Stimulated activated CD4-positive, alpha-beta T cell treated with anti-CD3 and anti-CD28 coated beads, Interleukin-2, amount 100 ng/mL, for 4 hours (primary cell): ENCODE results near the gene SFXN3.

ENCODE experiments used
- DNase-seq: peaks from one replicate; pipeline ENCODE4 v3.0.0-alpha.2; 2020; ENCODE audit warnings: low read depth

SFXN3 gene

DNA sequence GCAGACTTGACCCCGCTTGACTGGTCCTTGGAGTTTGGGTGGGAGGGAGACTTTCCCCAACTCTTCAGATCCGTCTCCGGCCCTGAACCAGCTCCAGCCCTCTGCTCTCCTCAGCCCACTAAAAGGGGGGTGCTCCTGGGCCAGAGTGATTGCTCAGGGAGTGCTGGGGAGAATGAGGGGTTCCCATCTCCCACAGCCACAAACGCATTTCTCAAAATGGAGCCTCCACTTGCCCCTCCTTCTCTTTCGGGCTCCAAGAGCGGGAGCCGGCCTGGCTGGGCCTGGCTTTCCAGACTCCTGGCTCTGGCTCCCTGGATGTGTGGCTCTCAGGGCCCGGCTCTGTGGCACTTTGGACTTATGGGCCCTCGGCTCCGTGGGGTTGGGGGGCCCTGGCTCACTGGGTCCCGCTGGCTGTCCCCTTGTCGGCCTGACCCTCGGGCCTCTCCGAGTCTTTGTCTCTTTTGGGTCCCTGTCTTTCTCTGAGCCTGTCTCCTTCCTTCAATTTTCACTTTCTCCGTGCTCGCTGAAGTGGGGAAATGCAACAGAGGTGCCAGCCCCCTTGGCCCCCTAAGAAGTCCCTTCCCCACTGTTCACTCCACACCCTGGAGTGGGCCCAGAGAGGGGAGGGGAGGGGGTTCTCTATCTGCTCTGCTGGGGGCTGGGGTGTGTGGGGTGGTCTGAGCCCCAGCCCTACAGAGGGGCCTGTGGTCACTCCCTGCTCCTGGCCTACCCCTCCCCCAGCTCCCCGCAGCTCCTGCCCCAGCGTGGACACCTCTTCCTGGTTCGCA, 30.7 kb upstream of the SFXN3 start:
- DNase-seq, result no peak

GRCh38 chr10:101000915-101001658, 29.9 kb upstream of the SFXN3 start:
- no peak for DNase-seq

DNA sequence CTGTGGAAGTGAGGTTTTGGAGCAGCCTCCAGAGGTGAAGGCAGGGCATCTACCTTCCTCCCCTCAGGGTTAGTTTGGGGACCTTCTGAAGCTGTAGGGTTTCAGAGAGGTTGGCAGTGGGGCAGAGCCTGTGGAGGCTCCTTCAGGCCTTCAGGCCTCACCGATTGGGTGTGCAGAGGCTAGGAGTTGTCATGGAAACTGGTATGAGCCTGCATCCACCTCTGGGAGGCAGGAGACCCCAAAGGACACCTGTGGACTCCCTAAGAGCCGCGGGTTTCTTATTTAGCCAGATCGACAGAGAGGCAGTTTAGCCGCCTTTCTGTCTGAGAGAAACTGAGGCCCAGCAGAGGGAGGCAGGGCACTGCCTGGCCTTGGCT, 29.4 kb upstream of the SFXN3 start:
- DNase-seq, result no peak

DNA sequence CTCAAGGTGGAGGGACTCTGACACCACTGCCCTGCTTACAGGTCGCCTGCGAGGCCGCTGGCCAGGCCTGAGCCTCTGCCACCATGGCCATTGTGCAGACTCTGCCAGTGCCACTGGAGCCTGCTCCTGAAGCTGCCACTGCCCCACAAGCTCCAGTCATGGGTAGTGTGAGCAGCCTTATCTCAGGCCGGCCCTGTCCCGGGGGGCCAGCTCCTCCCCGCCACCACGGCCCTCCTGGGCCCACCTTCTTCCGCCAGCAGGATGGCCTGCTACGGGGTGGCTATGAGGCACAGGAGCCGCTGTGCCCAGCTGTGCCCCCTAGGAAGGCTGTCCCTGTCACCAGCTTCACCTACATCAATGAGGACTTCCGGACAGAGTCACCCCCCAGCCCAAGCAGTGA, 28.6 kb upstream of the SFXN3 start:
- DNase-seq, result no peak

- DNase-seq, result no peak
These were observed 27.3 kb upstream of the SFXN3 start for GRCh38 chr10:101003639-101004206.

- no peak for DNase-seq
These were observed 25.7 kb upstream of the SFXN3 start for GRCh38 chr10:101005361-101005760.

DNA sequence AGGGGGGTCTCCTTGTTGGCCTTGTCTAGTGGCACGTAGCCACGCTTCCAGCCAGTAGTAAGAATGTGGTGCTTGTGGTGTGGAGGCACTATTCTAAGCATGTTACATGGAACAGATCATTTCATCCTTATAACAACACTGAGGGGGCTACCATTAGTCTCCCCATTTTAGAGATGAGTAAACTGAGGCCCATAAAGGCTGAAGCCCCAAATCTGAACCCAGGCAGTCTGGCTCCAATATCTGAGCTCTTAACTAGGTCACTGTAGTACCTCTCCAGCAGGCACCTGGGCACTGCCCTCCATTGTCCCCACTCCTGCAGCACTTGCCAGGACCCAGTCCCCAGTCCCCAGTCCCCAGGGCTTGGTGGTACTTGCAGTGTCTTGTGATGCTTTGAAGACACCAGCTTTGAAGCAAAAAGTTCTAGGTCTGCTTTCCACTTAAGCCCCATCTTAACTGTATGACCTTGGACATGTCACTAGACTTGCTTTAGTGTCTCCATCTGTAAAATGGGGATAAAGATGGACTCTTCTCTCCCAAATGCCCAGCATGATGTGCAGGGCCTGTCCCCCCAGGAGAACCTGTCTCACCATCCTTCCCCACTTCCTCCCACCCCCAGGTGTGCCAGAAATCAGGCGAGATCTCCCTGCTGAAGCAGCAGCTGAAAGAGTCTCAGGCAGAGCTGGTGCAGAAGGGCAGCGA, 25.0 kb upstream of the SFXN3 start:
- DNase-seq, result no peak

GRCh38 chr10:101006593-101007098, 24.4 kb upstream of the SFXN3 start:
- DNase-seq, result no peak

- no peak for DNase-seq
These were observed 23.8 kb upstream of the SFXN3 start for GRCh38 chr10:101007099-101007711.

DNA sequence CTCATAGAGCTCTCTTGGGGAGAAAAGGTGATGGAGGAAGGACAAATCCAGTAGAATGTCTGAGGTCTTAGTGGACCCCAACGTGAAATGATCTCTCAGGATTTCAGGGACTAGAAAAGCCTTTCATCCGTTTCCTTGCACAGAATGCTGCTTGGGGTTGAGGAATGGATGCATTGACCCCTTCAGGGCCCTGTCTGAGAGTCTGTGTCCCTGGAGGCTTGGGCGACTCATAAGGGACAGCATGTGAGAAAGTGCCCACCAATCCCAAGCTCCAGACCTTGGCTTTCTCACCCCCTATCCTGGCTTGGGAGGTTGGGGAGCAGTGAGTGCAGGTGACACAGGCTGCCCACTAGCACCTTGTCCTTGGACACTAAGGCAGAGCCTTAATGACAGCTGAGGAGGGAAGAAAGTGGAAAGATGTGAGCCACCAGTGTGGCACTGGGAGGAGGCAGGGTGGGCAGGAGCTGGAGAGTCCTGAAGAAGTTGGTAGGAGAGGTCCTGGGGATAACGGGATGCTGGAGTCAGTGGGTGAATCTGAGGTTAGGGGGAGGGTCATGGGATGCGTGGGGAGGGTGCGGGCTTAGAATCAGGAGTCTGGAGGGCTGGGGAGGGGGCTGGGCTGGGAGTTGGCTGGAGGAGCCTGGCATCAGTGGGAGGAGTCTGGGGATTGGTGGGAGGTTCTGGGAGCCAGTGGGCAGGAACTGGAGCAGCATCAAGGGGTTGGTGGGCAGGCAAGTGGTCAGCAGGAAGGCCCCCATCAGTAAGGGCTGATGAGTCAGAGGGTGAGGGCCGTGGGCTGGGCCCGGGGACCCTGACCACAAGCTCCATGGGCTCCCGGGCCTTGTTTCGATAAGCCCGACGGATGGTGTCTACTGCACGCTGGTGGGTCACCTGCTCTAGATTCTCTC, 22.9 kb upstream of the SFXN3 start:
- no peak for DNase-seq

GRCh38 chr10:101008823-101009423, 22.1 kb upstream of the SFXN3 start:
- no peak for DNase-seq

DNA sequence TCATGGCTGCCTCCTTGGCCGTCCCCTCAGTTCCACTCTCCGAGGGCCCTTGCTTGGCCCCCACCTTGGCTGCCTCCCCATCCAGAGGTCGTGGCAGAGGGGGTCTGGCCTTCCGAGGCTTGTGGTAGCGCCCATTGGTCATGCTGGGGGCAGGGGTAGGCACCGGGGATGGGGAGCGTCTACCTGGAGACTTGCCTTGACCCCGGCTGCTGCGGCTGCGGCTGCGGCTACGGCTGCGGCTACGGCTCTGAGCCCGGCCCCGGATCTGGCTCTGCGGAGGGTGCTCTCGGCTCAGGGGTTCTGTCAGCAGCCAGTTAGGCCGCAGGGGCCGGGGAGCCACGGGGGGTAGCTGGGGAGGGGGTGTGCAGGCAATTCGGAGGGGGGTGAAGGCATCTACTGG, 20.7 kb upstream of the SFXN3 start:
- no peak for DNase-seq

DNA sequence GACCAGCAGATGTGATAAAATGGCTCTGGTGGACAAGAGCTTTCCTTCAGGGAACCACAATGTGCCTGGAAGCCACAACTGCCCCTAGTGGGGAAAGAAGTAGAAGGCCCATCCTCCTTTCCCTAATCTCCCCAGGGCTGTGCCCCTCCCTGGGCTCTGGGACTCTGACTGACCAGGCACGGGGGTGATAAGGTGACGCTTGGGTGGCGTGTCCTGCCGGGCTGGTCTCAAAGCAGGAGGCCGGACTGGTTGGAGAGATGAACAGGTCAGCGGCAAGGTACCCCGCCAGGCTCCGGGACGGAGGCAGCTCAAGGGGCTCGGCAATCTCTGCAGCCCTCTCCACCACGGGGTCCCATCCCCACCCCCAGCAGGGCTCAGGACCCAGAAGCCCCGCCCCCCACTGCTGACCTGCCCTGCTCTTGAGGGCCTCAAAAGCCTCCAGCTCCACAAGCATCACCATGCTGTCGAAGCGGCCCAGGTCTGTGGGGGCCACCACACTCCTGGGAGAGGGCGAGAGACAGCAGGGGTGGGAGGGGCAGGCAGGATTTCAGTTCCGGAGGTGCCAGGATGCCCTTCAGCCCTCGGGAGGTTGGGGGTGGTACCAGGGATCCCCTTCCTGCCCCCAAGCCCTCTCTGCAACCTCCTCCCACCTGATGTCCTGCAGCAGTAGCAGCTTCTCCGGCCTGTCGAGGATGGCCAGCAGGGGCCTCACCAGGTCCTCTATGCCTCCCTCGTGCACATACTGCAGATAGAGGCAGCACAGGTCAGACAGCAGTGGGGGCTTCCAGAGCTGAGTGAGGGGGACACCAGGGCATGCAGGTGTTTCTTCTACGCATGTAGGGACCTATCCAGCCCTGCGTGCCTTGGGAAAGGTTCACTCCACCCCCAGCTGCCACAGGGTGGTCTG, 19.3 kb upstream of the SFXN3 start:
- DNase-seq, result no peak

DNA sequence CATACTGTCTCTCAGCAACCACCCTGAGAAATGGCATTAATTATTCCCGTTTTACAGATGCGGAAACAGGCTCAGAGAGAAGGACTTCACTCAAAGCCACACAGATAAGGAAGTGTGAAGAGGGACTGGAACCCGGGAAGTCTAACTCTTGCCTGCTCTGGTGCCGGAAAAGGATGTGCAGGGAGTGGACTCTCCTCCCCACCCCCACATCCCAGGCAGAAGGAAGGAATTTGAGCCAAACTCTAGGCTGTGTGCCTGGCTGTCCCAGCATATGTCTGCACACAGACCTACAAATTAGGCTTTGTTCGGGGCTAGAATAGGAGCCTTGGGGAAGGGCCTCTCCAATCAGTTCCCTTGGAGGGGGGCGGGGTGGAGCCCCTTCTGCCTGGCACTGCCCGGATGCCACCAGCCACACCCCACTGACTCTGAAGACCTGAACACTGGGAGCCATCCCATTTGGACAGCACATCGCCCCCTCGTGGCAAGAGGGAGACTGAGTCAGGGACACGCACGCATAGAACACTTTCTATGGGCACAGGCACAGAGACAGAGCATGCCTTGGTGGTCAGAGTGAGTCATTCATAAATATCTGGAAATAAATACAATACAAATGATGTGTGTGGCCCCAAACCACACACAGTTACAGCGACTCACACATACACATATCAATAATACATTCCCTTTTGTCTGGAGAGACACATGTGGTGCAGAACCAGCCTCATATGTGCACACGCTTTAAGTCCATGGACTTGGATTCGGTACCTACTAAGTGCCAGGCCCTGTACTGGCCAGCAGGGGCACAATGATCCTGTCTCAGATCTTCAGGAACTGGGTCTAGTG, 18.3 kb upstream of the SFXN3 start:
- DNase-seq, result peak; percentile 59

DNA sequence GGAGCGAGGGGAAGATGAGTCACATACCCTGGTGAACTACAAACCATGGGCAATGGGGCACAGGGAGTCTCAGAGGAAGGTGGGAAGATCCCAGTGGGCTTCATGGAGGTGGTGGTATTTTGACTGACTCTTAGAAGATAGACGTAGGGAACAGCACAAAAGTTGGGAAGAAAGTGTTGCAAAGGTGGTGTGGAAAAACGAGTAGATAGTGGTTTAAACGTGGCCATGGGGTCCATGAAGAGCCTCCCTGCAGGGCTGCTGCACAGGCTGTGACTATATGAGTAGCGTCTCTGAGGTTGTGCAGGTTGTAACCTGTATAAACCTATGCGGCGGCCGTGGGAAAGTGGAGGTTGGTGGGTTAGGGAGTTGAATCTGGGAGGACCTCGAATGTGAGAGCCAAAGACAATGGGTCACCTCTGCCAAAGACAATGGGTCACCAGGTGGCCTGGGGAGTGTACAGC, 17.6 kb upstream of the SFXN3 start:
- no peak for DNase-seq

GRCh38 chr10:101014230-101014884, 16.7 kb upstream of the SFXN3 start:
- peak; percentile 59 for DNase-seq

- DNase-seq, result no peak
These were observed 16.0 kb upstream of the SFXN3 start for GRCh38 chr10:101014966-101015581.
